SKM-1 treated with dmso at 0.1 percent for 144 hours (cell line): ENCODE measurements around the gene PLCB3.
"Not testable (repeated sequence)": the region's sequence is repeated elsewhere in the genome, so short reads cannot be mapped to it uniquely, and the experiment has no call there.

Source experiments
- DNase-seq: peaks from one replicate; lab custom pipeline; 2025; ENCODE audit not compliant: unreplicated experiment; lab: John Stamatoyannopoulos, UW

Gene PLCB3

DNA sequence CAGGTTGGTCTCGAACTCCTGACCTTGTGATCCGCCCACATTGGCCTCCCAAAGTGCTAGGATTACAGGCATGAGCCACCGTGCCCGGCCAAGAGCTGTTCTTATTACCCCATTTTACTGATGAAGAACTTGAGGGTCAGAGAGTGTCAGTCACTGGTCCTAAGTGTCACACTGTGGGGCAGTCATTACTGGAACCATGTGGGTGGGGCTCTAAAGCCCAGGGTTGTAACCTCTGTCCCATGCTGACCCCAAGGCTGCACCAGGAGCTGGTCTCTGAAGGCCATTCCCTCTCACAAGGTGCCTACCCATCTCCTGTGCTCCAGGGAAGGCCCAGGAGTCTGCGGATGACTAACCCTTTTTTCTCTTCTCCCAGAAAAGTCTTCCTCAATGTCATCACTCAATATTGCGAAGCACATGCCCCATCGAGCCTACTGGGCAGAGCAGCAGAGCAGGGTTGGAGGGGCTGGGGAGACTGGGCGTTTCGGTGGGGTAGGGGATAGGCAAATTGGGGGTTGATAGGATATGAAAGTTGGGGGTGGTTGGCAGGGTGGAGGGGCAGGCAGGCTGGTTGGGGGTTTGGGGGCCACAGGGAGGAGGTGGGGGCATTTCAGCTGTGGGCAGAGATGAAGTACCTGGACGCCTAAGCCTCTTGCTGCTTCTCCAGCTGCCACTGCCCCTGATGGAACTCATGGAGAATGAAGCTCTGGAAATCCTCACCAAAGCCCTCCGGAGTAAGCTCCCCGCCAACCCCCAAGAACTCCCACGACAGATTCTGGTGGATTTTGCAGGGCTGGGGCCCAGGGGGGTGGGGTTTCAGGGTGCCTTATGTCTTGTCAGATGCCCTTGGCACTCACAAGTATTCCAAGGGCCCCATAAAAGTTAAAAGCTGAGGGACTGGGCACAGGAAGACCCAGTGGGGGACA is 52.0 kb downstream of the PLCB3 start:
- DNase-seq, result no peak

DNA sequence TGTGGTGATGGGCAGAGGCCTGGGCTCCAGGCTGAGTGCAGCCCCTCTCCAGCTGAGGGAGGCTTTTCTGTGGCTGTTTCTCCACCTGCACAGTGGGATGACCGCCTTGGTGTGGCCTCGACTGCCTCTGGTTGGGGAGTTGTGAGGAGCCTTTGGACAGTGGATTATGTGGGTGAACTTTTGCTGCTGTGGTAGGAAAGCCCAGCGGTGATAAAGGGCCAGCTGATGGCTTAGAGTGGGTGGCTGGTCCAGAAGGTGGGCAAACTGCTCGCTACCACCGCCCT is 52.6 kb downstream of the PLCB3 start:
- no peak for DNase-seq

DNA sequence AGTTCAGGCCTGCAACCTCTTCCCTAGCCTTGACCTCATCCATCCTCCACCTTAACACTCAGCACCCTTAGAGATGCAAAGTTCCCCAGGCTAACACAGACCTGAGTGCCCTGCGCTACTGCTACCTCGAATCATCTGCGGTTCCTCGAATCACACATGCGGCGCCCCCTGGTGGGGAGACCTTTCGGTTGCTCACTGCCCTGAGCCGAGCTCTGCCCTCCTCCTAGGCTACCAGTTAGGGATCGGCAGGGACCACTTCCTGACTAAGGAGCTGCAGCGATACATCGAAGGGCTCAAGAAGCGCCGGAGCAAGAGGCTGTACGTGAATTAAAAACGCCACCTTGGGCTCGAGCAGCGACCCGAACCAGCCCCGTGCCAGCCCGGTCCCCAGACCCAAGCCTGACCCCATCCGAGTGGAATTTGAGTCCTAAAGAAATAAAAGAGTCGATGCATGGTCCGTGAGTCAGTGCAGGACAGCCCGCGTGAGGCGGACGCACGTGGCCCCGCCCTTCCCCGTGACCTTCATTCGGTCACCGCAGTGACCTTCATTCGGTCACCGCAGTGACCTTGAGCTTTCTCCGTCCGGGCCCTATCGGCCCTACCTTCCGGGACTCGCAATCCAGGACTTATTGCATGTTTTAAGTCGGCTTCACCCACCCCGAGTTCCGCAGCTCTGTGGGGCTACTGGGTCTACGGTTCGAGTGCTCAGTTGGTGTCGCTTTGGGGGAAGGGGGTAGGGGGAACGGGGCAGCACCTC is 53.2 kb downstream of the PLCB3 start:
- DNase-seq, result peak; percentile 89

DNA sequence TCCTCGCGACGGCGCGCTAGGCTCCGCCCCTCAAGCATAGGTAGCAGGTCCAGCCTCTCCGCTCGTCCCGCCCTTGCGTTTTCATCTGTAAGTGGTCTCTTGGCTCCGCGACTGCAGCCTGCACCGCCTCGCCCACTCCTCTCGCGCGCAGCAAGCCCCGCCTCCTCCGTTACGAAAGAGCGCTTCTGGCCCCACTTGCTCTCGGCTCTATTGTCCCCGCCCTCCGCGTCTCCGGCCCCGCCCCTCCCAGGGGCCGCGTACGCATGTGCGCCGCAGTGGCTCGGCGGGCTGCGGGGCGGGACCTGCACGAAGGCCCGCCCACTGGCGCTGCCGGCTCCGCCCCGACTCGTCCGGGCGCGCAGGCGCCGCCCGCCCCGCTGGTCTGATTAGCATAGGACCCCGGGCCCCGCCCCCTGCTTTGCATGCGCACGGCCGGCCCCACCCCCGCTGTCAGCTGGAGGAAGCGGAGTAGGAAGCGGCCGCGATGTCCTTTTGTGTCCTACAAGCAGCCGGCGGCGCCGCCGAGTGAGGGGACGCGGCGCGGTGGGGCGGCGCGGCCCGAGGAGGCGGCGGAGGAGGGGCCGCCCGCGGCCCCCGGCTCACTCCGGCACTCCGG is 53.9 kb downstream of the PLCB3 start, which contains the start of gene ESRRA:
ESRRA (plus strand) TSS at position 450 of the 616 bp plus-strand sequence. CDS start 1,656 bp downstream, outside the sequence.
- DNase-seq, result peak; percentile 100

DNA sequence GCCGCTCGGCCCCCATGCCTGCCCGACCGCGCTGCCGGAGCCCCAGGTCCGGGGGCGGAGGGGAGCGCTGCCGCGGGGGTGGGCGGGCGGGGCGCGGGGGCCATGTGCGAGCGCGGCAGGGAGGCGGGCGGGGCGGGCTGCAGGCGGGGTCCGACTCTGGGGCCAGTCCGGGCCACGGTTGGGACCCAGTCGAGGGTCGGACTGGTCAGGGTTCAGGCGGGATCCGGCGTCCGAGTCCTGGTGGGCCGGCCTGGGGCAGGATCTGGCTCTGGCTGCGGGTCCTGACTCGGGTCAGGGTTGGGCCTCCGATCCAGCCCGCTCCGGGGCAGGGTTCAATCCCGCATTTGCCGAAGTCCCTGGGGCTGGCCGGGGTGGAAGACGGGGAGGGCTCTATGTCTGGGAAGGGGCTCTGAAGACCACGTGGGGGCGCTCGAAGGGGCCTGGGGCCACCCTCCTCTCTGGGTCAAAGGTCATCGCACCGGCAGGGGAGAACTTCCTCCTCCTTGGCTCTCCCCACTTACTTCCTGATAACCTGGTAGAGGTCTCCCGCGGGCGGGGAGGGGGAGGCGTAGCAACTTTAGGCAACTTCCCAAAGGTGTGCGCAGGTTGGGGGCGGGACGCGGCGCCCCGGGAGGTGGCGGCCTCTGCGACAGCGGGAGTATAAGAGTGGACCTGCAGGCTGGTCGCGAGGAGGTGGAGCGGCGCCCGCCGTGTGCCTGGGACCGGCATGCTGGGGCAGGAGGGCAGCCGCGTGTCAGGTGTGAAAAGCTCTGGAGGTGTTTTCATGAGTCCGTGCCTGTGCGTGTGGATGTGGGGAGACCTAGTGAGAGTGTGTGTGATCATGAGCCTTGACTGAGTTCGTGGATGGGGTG is 54.6 kb downstream of the PLCB3 start:
- peak; percentile 82 for DNase-seq

DNA sequence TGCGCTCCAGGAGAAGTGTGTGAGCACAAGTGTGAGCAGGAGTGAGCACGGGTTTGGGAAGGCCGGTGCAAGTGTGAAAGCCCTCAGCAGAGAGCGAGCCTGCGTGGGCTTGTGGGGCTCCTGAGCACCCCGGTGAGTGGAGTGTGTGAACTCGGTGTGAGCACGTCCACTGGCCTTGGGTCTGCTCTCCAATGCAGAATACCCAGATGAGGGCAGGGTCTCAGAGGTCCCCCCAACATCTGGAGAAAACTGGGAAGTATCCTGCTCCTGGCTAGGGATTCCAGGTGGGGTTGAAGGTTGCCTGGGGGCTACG is 55.2 kb downstream of the PLCB3 start:
- DNase-seq, result no peak

DNA sequence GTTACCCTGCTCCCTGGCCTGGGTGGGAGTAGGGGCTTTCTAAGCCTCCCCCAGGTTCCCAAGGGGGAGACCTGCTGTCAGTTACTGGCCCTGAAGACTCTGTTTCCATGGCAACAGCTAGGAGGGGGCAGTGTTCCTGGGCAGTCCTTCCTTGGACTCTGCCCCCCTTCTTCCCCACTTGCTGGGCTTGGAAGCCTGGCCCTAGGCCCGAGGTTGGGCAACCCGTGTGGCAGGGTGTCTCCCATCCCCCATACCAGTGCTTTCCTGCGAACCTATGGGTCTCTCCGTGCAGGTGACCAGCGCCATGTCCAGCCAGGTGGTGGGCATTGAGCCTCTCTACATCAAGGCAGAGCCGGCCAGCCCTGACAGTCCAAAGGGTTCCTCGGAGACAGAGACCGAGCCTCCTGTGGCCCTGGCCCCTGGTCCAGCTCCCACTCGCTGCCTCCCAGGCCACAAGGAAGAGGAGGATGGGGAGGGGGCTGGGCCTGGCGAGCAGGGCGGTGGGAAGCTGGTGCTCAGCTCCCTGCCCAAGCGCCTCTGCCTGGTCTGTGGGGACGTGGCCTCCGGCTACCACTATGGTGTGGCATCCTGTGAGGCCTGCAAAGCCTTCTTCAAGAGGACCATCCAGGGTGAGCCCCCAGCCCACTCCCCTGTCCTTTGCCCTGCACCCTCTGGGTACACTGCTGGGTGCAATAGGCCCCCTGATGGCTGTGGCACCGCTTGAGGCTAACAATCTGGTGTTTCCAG is 55.7 kb downstream of the PLCB3 start:
- DNase-seq, result no peak

DNA sequence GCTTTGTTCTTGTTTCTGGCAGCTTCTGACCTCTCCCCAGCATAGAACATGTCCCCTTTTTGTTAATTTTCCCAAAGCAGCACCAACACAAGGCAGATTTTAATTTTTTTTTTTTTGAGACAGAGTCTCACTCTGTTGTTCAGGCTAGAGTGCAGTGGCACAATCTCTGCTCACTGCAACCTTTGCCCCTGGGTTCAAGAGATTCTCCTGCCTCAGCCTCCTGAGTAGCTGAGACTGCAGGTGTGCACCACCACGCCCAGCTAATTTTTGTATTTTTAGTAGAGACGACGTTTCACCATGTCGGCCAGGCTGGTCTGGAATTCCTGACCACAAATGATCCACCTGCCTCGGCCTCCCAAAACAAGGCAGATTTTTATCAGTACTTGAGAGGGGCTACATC is 56.5 kb downstream of the PLCB3 start:
- not testable (repeated sequence) for DNase-seq

DNA sequence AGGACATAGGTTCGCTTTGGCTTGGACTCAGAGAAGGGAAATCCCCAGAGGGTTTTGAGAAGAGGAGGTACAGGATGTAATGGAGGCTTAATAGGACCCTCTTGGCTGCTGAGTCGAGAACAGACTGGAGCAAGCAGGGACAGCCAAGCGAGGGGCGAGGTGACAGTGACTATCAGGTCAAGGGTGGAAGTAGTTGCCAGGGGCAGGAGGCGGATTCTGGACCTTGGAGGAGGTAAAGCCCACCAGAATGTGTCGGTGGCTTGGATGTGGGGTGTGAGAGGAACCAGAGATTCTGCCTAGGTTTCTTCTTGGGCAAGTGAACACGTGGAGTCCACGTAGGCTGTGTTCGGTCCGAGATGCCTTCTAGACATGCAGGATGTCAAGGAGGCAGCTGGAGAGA is 61.6 kb downstream of the PLCB3 start:
- DNase-seq, result no peak

DNA sequence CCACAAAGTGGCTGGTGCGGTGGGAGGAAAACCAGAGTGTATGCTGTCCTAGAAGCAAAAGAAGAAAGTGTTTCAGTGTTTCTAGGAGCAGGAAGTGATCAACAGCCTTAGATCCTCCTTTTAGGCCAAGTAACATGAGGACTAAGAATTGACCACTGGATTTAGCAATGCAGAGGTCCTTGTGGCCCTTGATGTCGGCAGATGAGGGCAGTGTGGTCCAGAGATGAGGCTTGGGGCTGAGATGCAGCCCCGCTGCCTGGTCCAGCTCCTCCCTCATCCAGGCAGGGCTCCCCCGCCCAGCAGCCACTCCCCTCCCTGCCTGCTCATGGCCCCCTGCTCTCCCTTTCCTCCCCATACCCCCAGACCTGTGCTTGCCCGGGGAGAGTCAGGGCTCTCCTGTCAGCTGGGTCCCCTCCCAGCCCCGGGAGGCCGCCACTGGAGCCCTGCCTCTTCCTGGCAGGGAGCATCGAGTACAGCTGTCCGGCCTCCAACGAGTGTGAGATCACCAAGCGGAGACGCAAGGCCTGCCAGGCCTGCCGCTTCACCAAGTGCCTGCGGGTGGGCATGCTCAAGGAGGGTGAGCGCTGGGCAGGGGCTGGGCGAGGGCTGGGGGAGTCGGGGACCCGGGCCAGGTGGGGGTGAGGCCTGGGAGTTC is 62.3 kb downstream of the PLCB3 start:
- DNase-seq, result no peak

DNA sequence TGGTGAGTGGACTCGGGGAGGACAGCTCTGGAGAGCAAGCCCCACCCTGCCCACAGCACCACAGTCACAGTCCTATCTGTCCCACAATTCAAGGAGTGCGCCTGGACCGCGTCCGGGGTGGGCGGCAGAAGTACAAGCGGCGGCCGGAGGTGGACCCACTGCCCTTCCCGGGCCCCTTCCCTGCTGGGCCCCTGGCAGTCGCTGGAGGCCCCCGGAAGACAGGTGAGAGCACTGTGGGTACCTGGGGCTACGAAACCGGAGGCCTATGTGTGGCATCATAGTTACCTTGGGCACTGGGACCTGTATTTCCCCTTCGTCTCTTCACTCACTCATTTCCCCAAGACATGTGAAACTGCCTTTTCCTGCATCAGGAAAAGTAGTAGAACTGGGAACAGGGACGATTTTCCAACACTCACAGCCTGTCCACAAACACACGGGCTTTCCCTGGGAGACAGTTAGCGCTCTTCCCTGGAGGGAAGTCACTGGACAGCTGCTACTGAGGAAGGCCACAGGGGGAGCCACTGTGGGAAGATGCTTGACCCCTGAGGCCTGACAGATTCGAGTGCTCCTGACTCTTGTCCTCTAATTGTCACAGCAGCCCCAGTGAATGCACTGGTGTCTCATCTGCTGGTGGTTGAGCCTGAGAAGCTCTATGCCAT is 62.9 kb downstream of the PLCB3 start:
- no peak for DNase-seq

DNA sequence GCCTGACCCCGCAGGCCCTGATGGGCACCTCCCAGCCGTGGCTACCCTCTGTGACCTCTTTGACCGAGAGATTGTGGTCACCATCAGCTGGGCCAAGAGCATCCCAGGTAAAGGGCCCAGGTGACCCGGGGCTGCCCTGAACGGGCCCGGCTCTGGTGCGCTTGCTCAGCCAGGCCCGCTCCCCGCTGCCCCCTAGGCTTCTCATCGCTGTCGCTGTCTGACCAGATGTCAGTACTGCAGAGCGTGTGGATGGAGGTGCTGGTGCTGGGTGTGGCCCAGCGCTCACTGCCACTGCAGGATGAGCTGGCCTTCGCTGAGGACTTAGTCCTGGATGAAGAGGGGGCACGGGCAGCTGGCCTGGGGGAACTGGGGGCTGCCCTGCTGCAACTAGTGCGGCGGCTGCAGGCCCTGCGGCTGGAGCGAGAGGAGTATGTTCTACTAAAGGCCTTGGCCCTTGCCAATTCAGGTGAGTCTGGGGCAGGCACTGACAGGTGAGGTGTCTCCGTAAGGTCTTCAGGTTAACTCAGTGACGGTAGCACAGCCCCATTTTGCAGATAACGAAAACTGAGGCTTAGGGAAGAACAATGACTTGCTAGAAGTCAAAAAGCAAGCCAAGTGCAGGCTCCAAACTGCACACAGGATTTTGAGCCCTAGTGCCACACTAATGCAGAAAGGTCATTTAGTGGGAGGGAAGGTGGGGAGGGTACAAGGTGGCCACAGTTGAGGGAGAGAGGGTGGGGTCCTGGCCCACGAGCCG is 63.7 kb downstream of the PLCB3 start:
- no peak for DNase-seq

DNA sequence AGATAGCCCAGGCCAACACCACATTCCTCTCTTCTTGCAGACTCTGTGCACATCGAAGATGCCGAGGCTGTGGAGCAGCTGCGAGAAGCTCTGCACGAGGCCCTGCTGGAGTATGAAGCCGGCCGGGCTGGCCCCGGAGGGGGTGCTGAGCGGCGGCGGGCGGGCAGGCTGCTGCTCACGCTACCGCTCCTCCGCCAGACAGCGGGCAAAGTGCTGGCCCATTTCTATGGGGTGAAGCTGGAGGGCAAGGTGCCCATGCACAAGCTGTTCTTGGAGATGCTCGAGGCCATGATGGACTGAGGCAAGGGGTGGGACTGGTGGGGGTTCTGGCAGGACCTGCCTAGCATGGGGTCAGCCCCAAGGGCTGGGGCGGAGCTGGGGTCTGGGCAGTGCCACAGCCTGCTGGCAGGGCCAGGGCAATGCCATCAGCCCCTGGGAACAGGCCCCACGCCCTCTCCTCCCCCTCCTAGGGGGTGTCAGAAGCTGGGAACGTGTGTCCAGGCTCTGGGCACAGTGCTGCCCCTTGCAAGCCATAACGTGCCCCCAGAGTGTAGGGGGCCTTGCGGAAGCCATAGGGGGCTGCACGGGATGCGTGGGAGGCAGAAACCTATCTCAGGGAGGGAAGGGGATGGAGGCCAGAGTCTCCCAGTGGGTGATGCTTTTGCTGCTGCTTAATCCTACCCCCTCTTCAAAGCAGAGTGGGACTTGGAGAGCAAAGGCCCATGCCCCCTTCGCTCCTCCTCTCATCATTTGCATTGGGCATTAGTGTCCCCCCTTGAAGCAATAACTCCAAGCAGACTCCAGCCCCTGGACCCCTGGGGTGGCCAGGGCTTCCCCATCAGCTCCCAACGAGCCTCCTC is 64.6 kb downstream of the PLCB3 start:
- not testable (repeated sequence) for DNase-seq

DNA sequence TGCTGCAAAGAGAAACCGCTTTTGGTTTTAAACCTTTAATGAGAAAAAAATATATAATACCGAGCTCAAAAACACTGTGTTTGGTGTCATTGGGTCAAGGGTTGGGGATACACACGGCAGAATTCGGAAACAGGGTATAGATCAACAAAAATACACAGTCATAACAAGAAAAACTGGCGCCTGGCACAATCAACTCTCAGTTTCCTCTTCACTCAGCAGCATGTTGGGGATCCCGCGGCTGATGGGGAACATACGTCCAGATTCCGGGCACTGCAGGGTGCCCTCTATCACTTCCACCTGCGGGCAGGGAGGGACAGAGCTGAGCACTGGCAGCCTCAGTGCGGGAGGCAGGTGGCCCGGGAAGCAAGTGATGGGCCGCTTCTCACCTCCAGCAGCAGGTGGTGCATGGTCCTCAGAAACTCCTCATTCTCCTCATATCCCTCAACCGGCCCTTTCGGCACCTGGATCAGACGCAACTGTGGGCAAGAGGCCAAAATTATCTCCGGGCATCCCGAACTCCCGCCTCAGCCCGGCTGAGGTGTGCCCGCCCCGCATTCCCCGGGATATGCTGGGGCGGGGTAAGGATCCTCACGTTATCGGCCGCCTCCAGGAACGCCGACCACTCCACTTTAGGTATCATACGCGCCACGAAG is 65.5 kb downstream of the PLCB3 start:
- no peak for DNase-seq

DNA sequence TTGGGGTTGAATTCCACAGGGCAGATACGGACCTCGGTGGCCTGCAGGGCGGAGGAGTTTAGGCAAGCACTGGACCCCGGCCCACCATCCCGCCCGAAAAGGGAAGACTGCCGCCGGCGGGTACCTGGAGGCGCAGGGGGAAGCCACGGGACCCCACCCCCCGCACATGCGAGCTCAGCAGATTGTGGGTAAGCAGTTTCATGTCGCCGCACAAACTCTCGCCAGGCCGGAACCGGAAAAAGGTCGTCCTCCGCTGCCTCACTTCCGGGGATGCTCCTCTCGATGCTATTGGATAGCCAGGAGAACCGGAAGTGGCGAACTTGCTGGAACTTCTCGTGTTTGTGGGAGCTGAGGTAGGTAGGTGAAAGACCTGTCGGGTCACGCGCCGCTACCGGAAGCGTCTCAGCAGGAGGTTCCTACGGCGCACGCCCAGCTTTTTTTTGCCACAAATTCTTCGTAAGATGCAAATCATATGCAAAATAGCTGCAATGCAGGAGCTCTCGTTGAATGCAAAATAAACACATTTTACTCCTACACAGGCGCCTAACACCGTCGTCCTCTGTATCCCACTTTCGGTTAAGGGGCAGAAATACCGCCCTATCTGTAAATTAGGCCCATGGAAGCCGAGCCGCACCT is 66.1 kb downstream of the PLCB3 start, which contains the start of gene TRMT112:
TRMT112 (minus strand) TSS at position 235 of the 636 bp plus-strand sequence; CDS start at position 202, 33 bp downstream.
- peak; percentile 95 for DNase-seq

DNA sequence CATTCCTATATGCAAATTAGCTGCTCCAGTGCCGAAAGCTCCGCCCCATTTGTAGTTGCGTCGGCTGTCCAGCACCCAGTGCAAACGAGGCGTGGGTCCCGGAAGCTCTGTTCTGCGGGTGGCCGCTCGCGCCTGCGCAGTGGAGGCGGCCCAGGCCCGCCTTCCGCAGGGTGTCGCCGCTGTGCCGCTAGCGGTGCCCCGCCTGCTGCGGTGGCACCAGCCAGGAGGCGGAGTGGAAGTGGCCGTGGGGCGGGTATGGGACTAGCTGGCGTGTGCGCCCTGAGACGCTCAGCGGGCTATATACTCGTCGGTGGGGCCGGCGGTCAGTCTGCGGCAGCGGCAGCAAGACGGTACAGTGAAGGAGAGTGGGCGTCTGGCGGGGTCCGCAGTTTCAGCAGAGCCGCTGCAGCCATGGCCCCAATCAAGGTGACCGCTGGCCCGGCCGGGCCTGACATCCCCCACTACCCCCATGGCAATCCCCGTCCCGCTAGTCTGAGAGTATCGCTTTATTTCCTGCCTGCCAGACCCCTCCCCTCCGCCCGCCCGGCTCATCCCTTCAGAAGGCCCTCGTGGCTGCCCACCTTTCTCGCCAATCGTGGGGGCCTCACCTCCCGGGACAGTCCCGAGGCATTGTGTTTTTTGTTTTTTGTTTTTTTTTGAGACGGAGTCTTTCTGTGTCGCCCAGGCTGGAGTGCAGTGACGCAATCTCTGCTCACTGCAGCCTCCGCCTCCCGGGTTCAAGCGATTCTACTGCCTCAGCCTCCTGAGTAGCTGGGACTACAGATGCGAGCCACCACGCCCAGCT is 66.8 kb downstream of the PLCB3 start, which contains the start of gene PRDX5:
PRDX5 (plus strand) TSS at position 161 of the 805 bp plus-strand sequence; CDS start at position 256, 95 bp downstream.
- DNase-seq, result peak; percentile 97
